NCI-H1436 (cell line): Measurements from ENCODE around the gene CDCA8.
"Not testable (repeated sequence)": the region's sequence is repeated elsewhere in the genome, so short reads cannot be mapped to it uniquely, and the experiment has no call there.

Experiments
- DNase-seq: peaks from one replicate; lab custom pipeline; 2025; lab: John Stamatoyannopoulos, UW

Gene CDCA8

DNA sequence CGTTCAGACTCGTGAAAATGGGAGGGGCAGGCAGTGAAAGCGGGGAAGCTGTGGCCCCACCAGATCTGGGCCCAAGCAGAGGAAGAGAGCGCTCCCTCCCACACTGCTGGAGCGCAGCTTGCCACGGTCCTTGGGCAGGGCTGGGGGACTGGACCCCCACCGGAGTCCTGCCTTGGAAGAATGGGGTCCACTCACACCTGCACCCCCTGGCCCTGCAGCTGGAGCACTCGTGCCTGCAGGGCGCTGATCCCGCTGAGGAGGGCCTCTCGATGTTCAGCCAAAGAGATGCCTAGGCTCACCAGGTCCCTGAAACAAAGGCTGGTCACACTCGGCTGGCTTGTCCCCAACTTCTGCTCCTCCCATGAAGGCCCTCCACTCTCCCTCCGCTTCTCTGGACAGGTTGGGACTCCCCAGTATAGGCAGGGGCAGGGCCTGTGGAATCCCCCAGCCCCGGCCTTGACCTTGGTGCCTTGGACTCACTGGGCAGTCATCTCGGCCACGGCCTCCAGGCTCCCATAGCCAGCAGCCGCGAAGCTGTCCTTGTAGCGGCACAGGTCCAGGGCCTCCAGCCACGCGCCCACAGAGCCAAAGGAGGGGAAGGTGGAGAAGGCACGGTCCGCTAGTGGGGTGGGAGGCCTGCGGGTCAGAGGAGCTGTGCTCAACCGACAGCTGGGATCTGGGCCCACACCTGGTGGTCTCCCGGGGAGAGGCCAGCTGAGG lies 26.0 kb downstream of the CDCA8 start:
- no peak for DNase-seq

DNA sequence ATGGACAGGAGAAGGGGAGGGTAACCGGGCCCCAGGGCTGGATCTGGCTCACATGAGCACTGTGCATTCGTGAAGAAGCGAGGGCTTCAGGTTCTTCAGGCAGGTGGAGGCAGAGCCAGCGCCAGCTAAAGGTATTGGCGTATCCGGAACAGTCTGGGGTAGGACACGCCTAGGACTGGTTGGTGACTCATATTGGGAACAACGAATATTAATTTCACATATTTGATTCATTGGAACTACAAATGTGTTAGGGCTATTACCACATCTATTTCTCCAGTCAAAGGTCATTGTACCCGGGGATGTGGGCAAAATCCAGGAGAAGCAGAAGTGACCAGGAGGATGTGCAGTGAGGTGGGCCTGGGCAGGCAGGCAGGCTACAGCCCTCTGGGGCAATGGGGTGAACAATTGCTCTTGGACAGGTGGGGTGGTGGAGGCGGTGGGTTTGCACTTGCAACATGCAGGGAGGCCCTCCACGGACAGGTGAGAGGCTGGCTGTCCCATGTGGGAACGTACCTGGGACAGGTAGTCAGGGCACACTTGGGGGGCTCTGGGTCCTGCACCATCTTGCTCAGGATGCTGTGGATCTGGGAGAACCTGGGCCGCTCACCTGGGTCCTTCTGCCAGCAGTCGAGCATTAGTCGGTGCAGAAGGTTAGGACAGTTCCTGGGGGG lies 26.7 kb downstream of the CDCA8 start:
- no peak for DNase-seq

DNA sequence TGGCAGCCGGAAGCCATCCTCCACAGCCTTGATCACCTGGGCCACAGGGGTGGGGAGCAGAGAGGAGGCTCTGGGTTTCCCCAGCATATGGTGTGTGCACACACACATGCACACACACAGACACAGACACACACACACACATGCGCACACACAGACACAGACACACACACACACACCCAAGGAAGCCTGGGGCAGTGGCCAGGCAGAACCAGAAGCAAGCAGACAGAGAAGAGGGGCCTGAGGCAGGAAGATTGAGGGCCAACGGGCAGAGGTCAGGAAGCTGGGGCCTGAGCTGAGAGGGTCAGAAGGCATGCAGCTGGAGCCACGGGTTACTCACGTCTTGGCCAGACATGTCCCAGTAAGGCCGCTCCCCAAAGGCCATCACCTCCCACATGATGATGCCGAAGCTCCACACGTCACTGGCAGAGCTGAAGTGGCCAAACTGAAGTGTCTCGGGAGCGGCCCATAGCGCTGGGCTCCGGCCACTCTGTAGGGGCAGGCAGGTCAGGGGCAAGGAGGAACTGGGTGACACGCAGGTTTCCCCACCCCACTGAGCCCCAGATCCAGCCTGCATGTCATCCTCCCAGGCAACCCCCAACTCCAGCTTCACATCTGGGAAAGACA lies 27.4 kb downstream of the CDCA8 start:
- no peak for DNase-seq

DNA sequence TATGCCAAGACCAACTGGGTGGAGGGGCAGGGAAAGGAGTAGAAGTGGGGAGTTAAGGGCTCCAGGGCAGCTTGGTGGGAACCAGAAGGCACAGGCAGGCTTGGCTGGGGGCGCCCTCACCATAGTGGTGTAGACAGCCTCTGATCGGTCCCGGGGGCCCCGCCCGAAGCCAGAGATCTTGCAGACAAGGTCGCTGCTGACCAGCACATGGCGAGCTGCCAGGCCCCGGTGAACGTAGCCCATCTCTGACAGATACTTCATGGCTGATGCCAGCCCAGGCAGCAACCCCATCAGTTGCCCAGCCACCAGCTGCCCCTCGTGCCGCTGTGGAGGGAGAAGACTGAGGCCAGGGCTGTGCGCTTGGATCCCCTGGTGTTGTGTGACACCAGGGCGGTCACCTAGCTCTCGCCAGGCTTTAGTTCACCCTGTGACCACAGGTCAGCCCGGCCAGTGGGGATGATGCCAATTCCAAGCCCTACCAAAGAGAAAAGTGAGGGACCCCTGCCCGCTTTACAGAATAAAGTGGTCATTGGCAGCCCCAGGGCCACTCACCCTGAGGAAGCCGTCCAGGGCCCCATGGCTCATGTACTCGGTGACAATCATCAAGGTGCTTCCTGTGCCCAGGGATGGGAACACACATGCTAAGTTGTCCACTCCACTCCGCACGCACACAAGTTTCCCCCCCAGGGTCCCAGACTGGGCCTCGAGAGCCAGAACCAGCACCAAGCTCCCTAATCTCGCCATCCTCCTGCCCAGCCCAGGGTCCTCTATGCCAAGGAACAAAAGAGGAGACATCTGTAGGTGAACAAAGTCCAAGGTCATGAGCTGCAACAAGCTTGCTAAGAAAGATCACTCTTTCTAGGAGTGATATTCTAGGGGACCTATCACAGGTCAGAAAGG lies 28.2 kb downstream of the CDCA8 start:
- no peak for DNase-seq

DNA sequence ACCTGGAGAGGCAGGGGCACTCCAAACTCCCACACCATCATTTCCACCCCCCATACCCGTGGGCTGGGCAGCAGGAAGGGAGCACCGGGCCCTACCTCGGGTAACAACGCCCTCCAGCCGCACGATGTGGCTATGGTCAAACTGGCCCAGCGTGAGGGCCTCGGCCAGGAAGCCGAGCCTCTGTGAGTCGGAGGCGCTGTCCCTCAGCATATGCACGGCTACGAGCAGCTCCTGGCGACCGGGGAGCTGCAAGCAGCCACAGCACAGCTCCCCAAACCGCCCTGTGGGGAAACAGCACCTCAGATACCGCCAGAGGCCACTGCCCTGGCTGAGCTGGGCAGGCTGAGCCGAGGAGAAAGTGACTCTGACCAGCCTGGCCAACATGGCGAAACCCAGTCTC lies 29.2 kb downstream of the CDCA8 start:
- DNase-seq, result no peak

DNA sequence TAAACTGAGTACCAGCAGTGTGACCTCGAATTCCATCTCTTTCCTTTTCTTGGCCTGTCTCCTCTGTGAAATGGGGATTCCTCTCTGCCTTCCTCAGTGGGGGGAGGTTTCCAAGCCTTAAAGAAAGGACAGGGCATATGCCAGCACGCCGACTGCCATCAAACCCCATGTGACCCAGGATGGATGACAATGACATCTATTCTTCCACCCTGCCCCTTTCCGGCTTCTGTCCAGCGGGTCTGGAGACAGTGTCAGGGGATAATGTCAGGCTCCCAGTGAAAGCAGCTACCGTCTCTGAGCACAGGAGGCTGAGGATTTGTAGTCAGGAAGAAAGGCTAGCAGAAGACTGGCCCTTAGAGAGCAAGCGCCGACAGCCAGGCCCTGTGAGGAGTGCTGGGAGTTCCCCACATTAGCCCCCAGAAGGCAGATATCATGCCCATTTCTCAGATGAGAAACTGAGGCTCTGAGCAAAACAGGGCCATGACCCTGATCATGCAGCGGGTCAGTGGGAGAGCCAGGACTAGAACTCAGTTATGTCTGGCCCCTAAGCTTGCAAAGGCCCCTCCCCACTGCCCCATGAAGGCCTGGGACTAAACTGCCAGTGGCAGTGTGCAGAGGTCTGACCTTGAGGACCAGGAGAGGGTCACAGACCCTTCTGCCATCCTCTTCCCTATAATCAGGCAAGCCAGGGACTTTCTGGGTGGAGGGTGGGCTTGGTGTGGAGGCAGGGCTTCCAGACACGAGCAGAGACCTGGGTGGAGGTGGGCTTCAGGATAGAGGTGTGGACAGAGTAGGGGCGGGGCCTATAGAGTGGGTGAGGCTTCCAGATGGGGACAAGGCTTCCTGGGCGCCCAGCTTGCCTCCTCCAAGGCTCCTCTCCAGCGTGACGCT lies 30.1 kb downstream of the CDCA8 start:
- DNase-seq, result no peak

DNA sequence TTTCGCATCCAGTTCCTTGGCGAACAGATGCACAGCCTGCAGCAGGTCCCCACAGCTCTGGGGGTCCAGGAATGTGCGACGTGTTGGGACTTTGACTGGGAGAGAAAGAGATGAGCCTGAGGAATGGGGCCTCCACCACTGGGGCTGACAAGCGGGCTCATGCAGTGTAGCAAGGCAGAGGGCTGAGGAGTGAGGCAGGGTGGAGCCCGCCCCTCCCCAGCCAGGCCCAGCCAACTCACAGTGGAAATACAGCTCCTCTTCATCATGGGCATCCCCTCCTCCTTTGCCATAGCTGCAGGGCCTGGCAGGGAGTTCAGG lies 30.7 kb downstream of the CDCA8 start:
- no peak for DNase-seq

DNA sequence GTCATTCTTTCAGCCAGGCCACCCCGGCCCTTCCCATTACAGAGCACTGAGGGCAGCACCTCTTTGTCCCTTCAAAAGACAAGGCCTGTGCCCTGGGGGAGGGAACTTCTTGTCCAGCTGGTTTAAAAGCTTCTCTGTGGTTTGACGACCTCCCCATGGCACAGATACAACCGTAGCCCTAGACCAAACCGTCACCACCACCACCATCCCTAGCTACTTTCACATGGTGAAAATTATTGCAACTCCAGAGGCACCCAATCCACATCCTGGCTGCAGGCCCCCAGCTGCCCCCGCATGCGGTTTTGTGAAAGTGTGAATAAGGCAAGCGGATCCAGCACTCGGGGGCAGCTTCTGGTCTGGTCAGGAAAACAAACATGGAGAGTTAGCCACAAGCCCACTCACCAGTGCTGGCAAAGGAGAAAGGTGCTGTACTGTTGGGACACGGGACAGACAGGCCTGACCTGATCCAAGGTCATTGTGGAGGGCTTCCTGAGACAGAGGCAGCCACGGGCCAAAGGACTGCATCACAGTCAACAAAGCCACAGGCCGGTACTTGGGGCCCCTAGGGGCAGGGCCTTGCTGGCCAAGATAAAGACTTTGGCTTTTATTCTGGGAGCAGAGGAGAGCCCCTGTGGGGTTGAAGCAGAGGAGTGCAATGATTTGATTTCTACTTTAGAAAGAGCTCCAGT lies 31.2 kb downstream of the CDCA8 start:
- DNase-seq, result no peak

DNA sequence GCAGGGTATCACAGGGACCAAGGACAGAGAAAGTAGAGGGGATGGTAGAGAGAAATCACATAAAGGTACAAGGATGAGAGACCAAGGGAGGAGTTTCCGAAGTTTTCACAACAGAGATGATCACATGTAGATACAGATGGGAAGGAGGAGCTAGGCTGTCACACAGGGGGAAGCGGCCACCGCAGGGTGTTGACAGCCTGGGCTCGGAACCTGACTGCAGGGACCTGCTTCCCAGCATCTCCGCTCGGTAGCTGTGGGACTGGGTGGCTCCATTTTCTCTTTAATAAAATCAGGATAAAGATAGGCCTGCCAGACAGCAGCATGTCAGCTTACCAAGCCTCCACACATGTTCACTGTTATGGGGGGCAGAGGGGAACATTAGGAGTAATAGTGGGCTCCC lies 32.3 kb downstream of the CDCA8 start:
- DNase-seq, result no peak

DNA sequence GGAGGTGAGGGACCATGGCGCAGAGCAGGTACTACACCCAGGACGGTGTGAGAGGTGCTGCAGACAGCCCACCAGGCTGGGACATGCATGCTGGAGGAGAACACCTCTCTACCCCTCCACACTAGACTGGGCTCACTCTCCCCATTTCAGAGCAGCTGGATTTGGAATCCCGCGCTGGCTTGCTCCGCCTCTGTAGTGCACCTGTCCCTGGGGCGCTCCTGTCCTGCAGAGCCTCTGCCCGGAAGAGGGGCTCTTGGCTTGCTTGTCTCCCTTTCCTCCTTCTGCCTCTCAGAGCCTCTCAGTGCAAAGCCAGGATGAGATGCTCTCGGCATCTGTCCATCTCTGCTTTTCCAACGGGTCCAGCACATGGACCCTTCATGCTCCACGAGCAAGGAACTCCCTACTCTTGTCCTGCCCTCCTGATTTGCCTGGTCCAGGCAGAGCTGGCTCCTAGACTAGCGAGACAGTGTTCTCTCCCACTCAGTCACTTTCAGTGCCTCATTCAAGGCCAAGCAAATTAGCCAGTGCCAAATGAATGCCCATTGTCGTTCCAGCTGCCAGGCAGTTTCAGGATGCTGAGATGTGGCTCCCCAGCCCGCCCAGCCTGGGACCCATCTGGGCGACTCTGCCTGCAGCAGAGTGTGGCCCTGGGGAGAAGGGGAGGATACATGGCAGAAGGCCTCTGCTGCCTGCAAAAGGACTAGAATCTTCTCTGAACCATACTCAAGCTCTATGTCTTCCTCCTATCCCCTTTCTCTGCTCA lies 33.7 kb downstream of the CDCA8 start:
- DNase-seq, result no peak

DNA sequence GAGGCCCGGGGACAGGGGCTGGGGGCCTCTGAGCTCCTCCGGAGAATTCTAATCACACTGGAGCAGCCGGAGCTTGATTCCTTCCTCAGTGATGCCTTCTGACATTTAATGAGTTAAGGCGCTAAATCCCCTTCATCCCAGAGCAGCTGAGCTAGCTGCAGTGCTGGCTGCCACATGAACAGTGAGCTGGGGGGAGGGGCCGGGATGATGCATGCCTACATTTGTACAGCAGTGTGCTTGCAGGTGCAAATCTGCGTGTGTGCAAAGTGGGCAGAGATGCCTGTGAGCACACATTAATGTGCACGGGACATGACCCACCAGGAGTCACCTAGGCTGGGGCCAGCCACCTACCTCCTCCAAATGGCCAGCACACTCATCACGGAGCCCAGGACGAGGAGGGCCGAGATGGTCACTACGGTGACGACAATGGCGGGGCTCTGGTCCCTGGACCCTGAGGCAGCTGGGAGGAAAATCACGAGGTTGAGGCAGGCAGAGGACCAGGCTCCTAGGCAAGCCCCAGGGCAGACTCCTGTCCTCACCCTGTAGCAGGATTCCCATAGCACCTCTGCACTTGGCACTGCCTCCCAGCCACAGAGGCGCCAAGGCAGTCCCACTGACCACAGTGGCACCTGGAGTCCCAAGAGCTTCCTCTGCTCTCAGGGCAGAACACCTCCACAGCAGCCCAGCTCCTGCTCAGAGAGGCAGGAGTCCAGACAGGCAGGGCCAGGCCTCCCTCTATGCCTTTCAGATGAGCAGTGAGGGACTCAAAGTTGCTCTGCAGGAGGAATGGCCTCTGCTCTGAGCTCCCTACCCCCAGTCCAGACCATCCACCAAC lies 34.7 kb downstream of the CDCA8 start:
- no peak for DNase-seq

DNA sequence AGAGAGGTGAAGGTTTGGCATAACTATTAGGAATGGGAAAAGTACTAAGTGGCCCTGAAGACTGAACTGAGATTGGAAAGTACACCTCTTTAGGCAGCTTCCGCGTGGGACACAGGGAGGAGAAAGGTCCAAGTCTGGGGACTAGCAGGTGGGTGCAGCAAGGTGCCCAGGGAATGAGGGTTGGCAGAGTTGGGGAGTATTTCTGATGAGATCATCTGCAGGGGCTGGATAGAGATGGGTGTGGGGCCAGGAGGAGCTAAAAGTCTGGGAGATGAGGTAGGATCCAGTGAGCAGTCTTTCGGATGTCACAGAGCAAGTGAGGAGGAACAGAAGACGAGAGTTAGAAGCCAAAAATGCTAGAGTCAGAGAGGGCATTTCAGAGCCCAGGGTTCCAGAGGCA lies 36.1 kb downstream of the CDCA8 start:
- no peak for DNase-seq

DNA sequence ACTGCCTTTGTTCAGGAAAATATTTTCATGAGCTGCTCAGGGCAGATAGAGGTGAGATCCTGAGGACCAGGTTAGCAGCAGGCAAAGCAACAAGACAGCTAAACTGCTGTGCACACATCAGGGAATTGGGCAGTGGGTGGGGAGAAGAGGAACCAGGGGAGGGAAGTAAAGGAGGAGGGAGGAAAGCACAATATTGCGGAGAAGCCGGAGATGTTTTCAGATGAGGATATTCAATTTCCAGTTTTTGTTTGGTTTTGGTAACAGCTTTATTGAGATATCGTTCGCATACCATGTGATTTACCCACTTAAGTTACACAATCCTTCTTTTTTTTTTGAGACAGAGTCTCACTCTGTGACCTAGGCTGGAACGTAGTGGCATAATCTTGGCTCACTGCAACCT lies 38.1 kb downstream of the CDCA8 start:
- DNase-seq, result no peak

DNA sequence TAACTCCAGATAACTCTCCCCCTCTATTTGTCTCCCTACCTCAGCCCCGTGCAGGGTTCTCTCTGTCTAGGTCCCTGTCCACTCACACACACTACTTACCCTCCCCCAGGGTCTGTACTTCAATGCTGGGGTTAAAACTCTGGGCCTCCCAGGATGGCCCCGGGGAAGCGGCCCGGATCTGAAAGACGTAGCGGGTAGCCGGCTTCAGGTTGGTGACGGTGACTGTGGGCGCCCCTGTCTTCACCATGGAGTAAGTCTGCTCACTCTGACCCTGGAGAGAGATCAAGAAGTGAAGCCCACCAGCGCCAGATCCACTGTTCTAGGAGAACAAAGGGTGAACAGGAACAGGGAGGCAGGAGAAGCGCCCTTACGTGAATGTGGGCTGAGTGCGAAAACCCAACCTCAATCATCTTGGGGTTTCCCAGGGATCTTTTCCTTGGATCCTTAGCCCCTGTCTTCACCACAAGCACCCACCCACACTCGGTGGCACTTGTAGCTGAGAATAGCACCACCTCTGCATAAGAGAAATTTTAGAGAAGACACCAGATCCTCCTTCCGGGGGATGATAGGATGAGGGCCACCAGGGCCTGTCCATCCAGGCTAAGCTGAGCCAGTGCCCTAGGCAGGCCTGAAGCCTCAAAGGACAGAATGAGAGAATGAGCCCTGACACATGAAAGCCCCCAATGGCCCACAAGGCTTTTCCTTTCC lies 39.1 kb downstream of the CDCA8 start:
- DNase-seq, result no peak

DNA sequence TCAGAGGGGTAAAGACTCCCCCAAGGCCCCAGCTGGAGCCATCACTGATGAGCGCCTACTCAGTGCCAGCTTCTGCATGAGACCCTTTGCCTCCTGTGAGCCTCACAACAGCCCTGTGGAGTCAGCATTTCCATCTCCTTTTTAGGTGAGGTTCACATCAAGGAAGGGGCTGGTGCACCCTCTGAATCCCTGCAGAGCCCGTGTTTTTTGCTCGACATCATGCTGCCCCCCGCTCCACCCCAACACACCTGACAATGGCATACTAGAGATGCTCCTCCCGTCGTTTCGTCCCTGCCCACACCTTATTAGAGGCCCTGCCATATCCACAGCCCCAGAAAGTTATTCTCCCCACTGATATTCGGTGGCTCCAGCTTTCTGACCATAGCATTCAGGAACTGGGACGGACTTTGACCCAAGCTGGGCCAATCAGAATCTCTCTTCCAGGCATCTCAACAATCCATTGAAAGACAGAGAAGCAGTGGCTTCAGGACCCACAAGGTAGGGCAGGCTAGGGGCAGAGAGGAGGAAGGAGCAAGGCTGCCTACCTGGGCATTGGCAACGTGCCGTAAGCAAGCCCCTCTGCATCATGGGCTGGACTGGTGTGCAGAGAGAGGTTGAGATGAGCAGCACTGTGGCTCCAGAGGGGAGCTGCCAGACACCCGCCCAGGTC lies 39.9 kb downstream of the CDCA8 start:
- no peak for DNase-seq

DNA sequence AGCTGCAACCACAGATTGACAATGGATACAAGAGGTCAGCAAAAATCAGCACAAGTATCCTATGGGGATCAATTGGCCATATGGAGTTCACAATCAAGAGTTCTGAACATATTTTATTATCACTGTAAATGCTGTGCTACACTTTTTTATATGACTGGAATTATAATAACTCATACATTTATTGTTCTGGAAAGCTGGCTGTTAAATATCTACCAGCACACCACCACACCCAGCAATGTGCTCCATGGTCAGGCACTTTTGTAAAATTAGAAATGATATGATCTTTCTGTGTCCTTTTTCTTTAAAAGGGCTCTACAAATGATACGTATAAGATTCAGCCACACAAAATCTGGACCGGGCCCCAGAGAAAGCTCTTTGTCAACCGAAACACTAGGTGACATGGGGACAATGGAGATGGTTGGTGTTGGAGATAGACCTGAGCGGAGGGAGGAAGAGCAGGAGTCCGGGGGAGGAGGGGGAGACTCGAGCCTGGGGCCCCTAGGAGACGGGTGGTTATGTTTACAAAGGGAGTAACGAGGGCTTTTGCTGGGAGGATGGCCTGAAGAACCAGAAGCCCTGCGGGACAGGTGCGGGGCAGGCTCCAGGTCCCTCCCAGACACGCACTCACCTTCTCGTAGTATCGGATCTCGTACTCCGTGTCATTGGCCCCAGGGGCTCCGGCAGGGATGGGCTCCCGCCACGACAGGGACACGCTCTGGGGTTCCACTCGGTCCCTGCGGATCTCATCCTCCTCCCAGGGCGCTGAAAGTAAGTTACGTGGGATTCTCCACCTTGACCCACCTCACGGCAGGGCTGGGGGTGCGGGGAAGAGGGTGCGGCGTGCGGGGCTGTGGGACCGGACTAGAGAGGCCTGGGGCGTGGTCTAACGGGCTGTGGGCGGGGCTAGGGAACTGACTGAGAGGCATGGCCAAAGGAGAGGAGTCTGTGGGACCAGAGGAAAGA lies 42.6 kb downstream of the CDCA8 start:
- DNase-seq, result no peak

DNA sequence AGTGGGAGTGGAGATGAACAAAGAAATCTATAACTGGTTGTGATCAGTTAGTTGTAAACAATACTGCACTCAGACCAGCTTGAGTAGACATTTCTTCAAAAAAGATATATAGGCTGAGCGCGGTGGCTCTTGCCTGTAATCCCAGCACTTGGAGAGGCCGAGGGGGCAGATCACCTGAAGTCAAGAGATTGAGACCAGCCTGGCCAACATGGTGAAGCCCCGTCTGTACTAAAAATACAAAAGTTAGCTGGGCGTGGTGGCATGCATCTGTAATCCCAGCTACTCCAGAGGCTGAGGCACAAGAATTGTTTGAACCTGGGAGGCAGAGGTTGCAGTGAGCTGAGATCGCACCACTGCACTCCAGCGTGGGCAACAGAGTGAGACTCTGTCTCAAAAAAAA lies 45.7 kb downstream of the CDCA8 start:
- not testable (repeated sequence) for DNase-seq
